Epithelial cell of esophagus (primary cell): ENCODE results near the gene GPC6.
A peak's percentile ranks its signal among the peaks of the same experiment; 100 is the strongest.

Experiments used
- DNase-seq: peaks from one replicate; pipeline ENCODE4 v3.0.0; 2010; ENCODE audit warnings: low read depth
- H3K4me3 ChIP-seq: 2 replicates; pipeline ENCODE4 v1.5.1; 2011; ENCODE audit warnings: mild to moderate bottlenecking, low read length, control low read depth
- CTCF ChIP-seq: IDR thresholded peaks from 2 replicates; pipeline ENCODE4 v1.5.1; 2011; ENCODE audit warnings: low read depth, mild to moderate bottlenecking, low read length, control low read depth, inconsistent platforms; ENCODE audit not compliant: insufficient read depth; ENCODE audit errors: missing control alignments

The GPC6 gene

GRCh38 chr13:93502071-93502470 lies 275.5 kb downstream of the GPC6 start:
- DNase-seq = no peak
- no peak overlapping the region for H3K4me3 ChIP-seq
- no peak for TF ChIP-seq CTCF

- TF ChIP-seq CTCF = no peak
- no peak for DNase-seq
- H3K4me3 ChIP-seq = no peak overlapping the region
These were observed 276.5 kb downstream of the GPC6 start for GRCh38 chr13:93502987-93503615.

GRCh38 chr13:93505104-93505952 lies 278.7 kb downstream of the GPC6 start:
- DNase-seq = peak; percentile 2
- no peak overlapping the region for H3K4me3 ChIP-seq

GRCh38 chr13:93511011-93511410 lies 284.4 kb downstream of the GPC6 start:
- DNase-seq = no peak
- no peak for TF ChIP-seq CTCF
- H3K4me3 ChIP-seq = no peak overlapping the region

More at GRCh38 chr13:93505104-93505952, 278.7 kb downstream of the GPC6 start:
- TF ChIP-seq CTCF = no peak

GRCh38 chr13:93515267-93515666 lies 288.7 kb downstream of the GPC6 start:
- DNase-seq = no peak
- H3K4me3 ChIP-seq = no peak overlapping the region
- no peak for TF ChIP-seq CTCF

- TF ChIP-seq CTCF = no peak
- no peak overlapping the region for H3K4me3 ChIP-seq
- DNase-seq = no peak
These were observed 291.1 kb downstream of the GPC6 start for GRCh38 chr13:93517658-93518057.
